MM.1S (cell line): Measurements from ENCODE around the gene BIVM.

Source experiments
- DNase-seq: peaks from one replicate; pipeline ENCODE4 v3.0.0-alpha.2; 2015
- H2AFZ ChIP-seq: fragments of 300-600 bp; sonication (generic); 2 replicates; pipeline ENCODE4 v1.6.0; 2016; ENCODE audit warnings: antibody characterized with exemption, low read length
- H3F3A ChIP-seq: fragments of 300-600 bp; sonication (generic); 2 replicates; pipeline ENCODE4 v1.6.1; 2016; ENCODE audit warnings: mild to moderate bottlenecking, antibody characterized with exemption, low read length, moderate library complexity, mixed read lengths; ENCODE audit not compliant: insufficient read depth
- H3K27ac ChIP-seq: fragments of 300-600 bp; sonication (generic); 2 replicates; pipeline ENCODE4 v1.5.1; 2016; ENCODE audit warnings: mild to moderate bottlenecking, low read length
- H3K27me3 ChIP-seq: fragments of 300-600 bp; sonication (generic); replicated peaks from 2 replicates; pipeline ENCODE4 v1.6.0; 2016; ENCODE audit warnings: low read length; ENCODE audit not compliant: insufficient read depth
- H3K36me3 ChIP-seq: fragments of 300-600 bp; sonication (generic); replicated peaks from 2 replicates; pipeline ENCODE4 v1.6.1; 2016; ENCODE audit warnings: mild to moderate bottlenecking, low read length, mixed read lengths; ENCODE audit not compliant: insufficient read depth
- H3K4me1 ChIP-seq: fragments of 300-600 bp; sonication (generic); 2 replicates; pipeline ENCODE4 v1.6.1; 2016; ENCODE audit warnings: low read length, mixed read lengths
- H3K4me2 ChIP-seq: fragments of 300-600 bp; sonication (generic); 2 replicates; pipeline ENCODE4 v1.6.0; 2016; ENCODE audit warnings: low read depth, low read length
- H3K4me3 ChIP-seq: fragments of 300-600 bp; sonication (generic); 2 replicates; pipeline ENCODE4 v1.5.1; 2016; ENCODE audit warnings: low read length, mixed read lengths
- H3K79me2 ChIP-seq: fragments of 300-600 bp; sonication (generic); 2 replicates; pipeline ENCODE4 v1.6.1; 2016; ENCODE audit warnings: mixed run types, low read length, mixed read lengths
- H3K9ac ChIP-seq: fragments of 300-600 bp; sonication (generic); 2 replicates; pipeline ENCODE4 v1.6.1; 2016; ENCODE audit warnings: low read length, mixed read lengths
- H3K9me2 ChIP-seq: fragments of 300-600 bp; sonication (generic); replicated peaks from 2 replicates; pipeline ENCODE4 v1.6.1; 2016; ENCODE audit warnings: mild to moderate bottlenecking, low read length, mixed read lengths; ENCODE audit not compliant: insufficient read depth
- H3K9me3 ChIP-seq: fragments of 300-600 bp; sonication (generic); replicated peaks from 2 replicates; pipeline ENCODE4 v1.6.1; 2016; ENCODE audit warnings: mild to moderate bottlenecking, low read length, mixed read lengths; ENCODE audit not compliant: insufficient read depth
- H4K20me1 ChIP-seq: fragments of 300-600 bp; sonication (generic); 2 replicates; pipeline ENCODE4 v1.6.1; 2016; ENCODE audit warnings: mild to moderate bottlenecking, low read length, moderate library complexity, mixed read lengths; ENCODE audit not compliant: insufficient read depth
- CTCF ChIP-seq: fragments of 300-600 bp; sonication (generic); IDR thresholded peaks from 2 replicates; pipeline ENCODE4 v1.5.1; 2016; ENCODE audit warnings: antibody characterized with exemption, low read length, mixed read lengths
- EZH2 ChIP-seq: fragments of 300-600 bp; sonication (generic); optimal IDR thresholded peaks from 2 replicates; pipeline ENCODE3; 2017; ENCODE audit warnings: low read depth, mild to moderate bottlenecking, antibody characterized with exemption, low read length, mixed read lengths
- EZH2phosphoT487 ChIP-seq: fragments of 300-600 bp; sonication (generic); IDR thresholded peaks from 2 replicates; pipeline ENCODE4 v1.6.1; 2018; ENCODE audit warnings: antibody characterized with exemption, low read length

The BIVM gene

GRCh38 chr13:102774591-102775520 is 24.1 kb upstream of the BIVM start:
- Histone ChIP-seq H2AFZ (no peak overlapping the region), H3K36me3 (no peaks in the 10 kb centered on the region), H3K9ac (no peak overlapping the region), H3F3A (peaks cover 10% of the 10 kb centered on the region), H3K9me3 (no peaks in the 10 kb centered on the region), H3K79me2 (peaks cover 32% of the 10 kb centered on the region), H4K20me1 (no peaks in the 10 kb centered on the region), H3K27ac (no peak overlapping the region), H3K4me1 (peaks cover 27% of the 10 kb centered on the region), H3K9me2 (no peaks in the 10 kb centered on the region), H3K27me3 (no peaks in the 10 kb centered on the region), H3K4me2 (no peak overlapping the region), H3K4me3 (no peak overlapping the region)
- TF ChIP-seq EZH2 (no peak), CTCF (no peak), EZH2phosphoT487 (no peak)
- no peak for DNase-seq

GRCh38 chr13:102776271-102776670 is 22.6 kb upstream of the BIVM start:
- peaks cover 35% of the 10 kb centered on the region for H3K4me1 ChIP-seq

GRCh38 chr13:102777736-102778135 is 21.2 kb upstream of the BIVM start:
- H3K9ac ChIP-seq: no peak overlapping the region
- H3K9me3 ChIP-seq: no peaks in the 10 kb centered on the region
- no peak for DNase-seq
- no peaks in the 10 kb centered on the region for H3K27me3 ChIP-seq
- no peak overlapping the region for H3K27ac ChIP-seq
- TF ChIP-seq EZH2: no peak
- no peak for TF ChIP-seq EZH2phosphoT487
- no peak for TF ChIP-seq CTCF
- no peaks in the 10 kb centered on the region for H4K20me1 ChIP-seq
- no peak overlapping the region for H2AFZ ChIP-seq
- H3K79me2 ChIP-seq: peaks cover 6% of the 10 kb centered on the region
- no peaks in the 10 kb centered on the region for H3K36me3 ChIP-seq
- peaks cover 16% of the 10 kb centered on the region for H3F3A ChIP-seq
- H3K4me1 ChIP-seq: peaks cover 25% of the 10 kb centered on the region
- H3K4me2 ChIP-seq: no peak overlapping the region
- H3K4me3 ChIP-seq: no peak overlapping the region
- no peaks in the 10 kb centered on the region for H3K9me2 ChIP-seq

More at GRCh38 chr13:102776271-102776670, 22.6 kb upstream of the BIVM start:
- Histone ChIP-seq H4K20me1 (no peaks in the 10 kb centered on the region), H3K9me3 (no peaks in the 10 kb centered on the region), H3K9ac (no peak overlapping the region), H3K27ac (no peak overlapping the region), H3K36me3 (no peaks in the 10 kb centered on the region), H3K9me2 (no peaks in the 10 kb centered on the region), H3K4me2 (no peak overlapping the region), H2AFZ (no peak overlapping the region), H3K79me2 (peaks cover 21% of the 10 kb centered on the region), H3F3A (peaks cover 16% of the 10 kb centered on the region), H3K4me3 (no peak overlapping the region), H3K27me3 (no peaks in the 10 kb centered on the region)
- DNase-seq: no peak
- TF ChIP-seq EZH2phosphoT487 (no peak), CTCF (no peak), EZH2 (no peak)
